Measurements from ENCODE around the gene CXCL14.
A peak's percentile ranks its signal among the peaks of the same experiment; 100 is the strongest.

Gene CXCL14

GRCh38 chr5:135557076-135557838 lies 21.5 kb downstream of the CXCL14 start:
- Mint-ChIP-seq H3K27me3 (ENCODE audit: low read depth, poor library complexity) (peaks cover 61% of the 10 kb centered on the region), H3K36me3 (ENCODE audit: low read depth) (no peaks in the 10 kb centered on the region), H3K9me3 (peaks cover 7% of the 10 kb centered on the region), H3K27ac (no peak overlapping the region), H3K4me1 (peaks cover 25% of the 10 kb centered on the region), H3K4me3 (no peak overlapping the region)
- TF ChIP-seq, protein P1, sequence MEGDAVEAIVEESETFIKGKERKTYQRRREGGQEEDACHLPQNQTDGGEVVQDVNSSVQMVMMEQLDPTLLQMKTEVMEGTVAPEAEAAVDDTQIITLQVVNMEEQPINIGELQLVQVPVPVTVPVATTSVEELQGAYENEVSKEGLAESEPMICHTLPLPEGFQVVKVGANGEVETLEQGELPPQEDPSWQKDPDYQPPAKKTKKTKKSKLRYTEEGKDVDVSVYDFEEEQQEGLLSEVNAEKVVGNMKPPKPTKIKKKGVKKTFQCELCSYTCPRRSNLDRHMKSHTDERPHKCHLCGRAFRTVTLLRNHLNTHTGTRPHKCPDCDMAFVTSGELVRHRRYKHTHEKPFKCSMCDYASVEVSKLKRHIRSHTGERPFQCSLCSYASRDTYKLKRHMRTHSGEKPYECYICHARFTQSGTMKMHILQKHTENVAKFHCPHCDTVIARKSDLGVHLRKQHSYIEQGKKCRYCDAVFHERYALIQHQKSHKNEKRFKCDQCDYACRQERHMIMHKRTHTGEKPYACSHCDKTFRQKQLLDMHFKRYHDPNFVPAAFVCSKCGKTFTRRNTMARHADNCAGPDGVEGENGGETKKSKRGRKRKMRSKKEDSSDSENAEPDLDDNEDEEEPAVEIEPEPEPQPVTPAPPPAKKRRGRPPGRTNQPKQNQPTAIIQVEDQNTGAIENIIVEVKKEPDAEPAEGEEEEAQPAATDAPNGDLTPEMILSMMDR (IDR thresholded peaks at IDR 0.05), result no peak
- no peak for DNase-seq

DNA sequence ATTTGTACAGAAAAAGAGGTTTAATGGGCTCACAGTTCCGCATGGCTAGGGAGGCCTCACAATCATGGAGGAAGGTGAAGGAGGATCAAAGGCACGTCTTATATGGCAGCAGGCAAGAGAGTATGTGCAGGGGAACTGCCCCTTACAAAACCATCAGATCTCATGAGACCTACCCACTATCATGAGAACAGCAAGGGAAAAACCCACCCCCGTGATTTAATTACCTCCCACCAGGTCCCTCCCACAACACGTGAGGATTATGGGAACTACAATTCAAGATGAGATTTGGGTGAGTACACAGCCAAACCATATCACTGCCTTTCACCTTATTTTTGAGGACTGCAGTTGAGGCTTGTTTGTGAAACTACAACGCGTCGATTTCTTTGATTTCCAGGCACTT lies 22.2 kb downstream of the CXCL14 start:
- no peak for DNase-seq

DNA sequence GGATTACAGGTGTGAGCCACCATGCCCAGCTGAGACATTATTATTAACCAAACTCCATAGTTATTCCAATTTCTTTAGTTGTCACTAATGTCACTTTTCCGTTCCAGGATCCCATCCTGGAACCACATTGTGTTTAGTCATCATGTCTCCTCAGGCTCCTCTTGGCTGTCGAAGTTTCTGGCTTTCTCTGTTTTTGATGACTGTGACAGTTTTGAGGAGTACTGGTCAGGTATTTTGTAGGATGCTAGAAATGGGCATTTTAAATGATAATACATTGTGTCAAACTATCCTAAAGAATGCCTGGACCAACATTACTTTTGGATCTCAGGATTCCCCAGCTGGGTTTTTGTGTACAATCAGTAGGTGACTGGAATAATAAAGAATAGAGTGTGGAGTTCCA lies 23.3 kb downstream of the CXCL14 start:
- H3K27me3 Mint-ChIP-seq (ENCODE audit: low read depth, poor library complexity), result peaks cover 73% of the 10 kb centered on the region
- H3K27ac Mint-ChIP-seq, result no peak overlapping the region
- peaks cover 11% of the 10 kb centered on the region for H3K4me1 Mint-ChIP-seq
- H3K36me3 Mint-ChIP-seq (ENCODE audit: low read depth), result no peaks in the 10 kb centered on the region
- no peak for DNase-seq
- peaks cover 7% of the 10 kb centered on the region for H3K9me3 Mint-ChIP-seq
- H3K4me3 Mint-ChIP-seq, result no peak overlapping the region
- TF ChIP-seq, protein P1 (IDR thresholded peaks at IDR 0.05), result no peak

More for the DNA sequence above, 22.2 kb downstream of the CXCL14 start:
- Mint-ChIP-seq H3K36me3 (ENCODE audit: low read depth) (no peaks in the 10 kb centered on the region), H3K27me3 (ENCODE audit: low read depth, poor library complexity) (peaks cover 62% of the 10 kb centered on the region), H3K4me3 (no peak overlapping the region), H3K27ac (no peak overlapping the region), H3K9me3 (peaks cover 7% of the 10 kb centered on the region), H3K4me1 (peaks cover 18% of the 10 kb centered on the region)
- TF ChIP-seq, protein P1 (IDR thresholded peaks at IDR 0.05), result no peak

- DNase-seq, result peak; percentile 41
- TF ChIP-seq, protein P1 (IDR thresholded peaks at IDR 0.05), result peak; percentile 27
- Mint-ChIP-seq H3K4me3 (no peak overlapping the region), H3K9me3 (peaks cover 7% of the 10 kb centered on the region), H3K27me3 (ENCODE audit: low read depth, poor library complexity) (peaks cover 78% of the 10 kb centered on the region), H3K36me3 (ENCODE audit: low read depth) (no peaks in the 10 kb centered on the region), H3K27ac (no peak overlapping the region), H3K4me1 (peaks cover 7% of the 10 kb centered on the region)
These were observed 24.9 kb downstream of the CXCL14 start for GRCh38 chr5:135553688-135554462.

DNA sequence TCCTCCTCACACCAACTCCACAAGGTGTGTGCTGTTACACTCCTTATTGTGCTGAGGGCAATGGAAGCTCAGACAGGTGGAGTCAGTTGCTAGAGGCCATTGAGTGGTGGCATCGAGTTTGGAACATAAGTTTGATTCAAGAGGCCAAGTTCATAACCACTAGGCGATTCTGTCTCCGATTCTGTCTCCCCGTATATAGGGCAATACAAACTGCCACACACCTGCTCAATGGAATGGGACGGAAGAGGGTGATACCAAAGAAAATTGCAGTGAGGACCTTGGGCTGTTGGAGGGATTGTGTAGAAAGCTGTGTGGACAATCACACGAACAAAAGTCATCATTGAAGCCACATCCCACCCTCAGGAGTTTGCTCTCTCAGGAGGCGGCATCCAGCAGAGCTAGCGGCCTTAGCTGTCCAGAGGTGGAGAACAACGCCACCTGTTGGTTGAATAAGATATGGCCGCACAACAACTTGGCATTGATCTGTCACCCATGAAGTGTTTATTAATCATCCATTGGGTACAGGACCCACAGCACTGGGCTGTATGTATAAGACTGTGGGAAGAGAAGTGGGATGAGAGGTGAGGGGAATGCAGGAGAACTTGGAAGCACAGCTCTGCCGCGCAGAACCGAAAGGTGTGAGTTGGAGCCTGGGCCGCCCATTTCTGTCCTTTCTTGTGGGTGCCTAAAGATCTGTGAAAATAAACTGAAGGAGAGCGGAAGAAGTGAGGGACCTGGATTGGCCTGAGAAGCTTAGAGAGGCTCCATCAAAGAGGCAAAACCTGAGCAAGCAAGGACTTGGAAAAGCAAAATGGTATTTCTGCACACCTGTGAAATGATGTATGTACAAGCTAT lies 27.0 kb downstream of the CXCL14 start:
- TF ChIP-seq, protein P1 (IDR thresholded peaks at IDR 0.05), result peak; percentile 82
- H3K27ac Mint-ChIP-seq, result no peak overlapping the region
- H3K36me3 Mint-ChIP-seq (ENCODE audit: low read depth), result no peaks in the 10 kb centered on the region
- peaks cover 7% of the 10 kb centered on the region for H3K9me3 Mint-ChIP-seq
- peaks cover 6% of the 10 kb centered on the region for H3K4me1 Mint-ChIP-seq
- no peak overlapping the region for H3K4me3 Mint-ChIP-seq
- peaks cover 80% of the 10 kb centered on the region for H3K27me3 Mint-ChIP-seq (ENCODE audit: low read depth, poor library complexity)
- DNase-seq, result peak; percentile 84

All from nephron progenitor cell (in vitro differentiated cells).